Naive thymus-derived CD4-positive, alpha-beta T cell (primary cell): ENCODE measurements around the gene IZUMO1. TPM values are rescaled to one million over a fixed set of nuclear protein-coding genes. Genes with fewer than 3 reads are reported as not detected.
"Not testable (repeated sequence)": the region's sequence is repeated elsewhere in the genome, so short reads cannot be mapped to it uniquely, and the experiment has no call there.

Source experiments
- ATAC-seq: fragments of 150-1000 bp; cut with Tn5 transposase; 2 replicates; pipeline ENCODE4 v1.10.0; 2021; ENCODE audit warnings: mild to moderate bottlenecking, moderate library complexity
- CTCF ChIA-PET: fragments of 350-600 bp; sonication (Branson Sonifier 250); formaldehyde crosslinking; loops from one replicate; lab custom pipeline; 2021; ENCODE audit warnings: antibody characterized with exemption; lab: Charles Lee
- POLR2A ChIA-PET: fragments of 350-600 bp; sonication (Branson Sonifier 250); formaldehyde crosslinking; loops from one replicate; lab custom pipeline; 2021; ENCODE audit warnings: antibody characterized with exemption, inconsistent platforms; lab: Charles Lee
- DNase-seq, 9 donors: peaks; one replicate each; pipeline versions ENCODE4 v3.0.0 to v3.0.0-alpha.2; 2020 to 2022; ENCODE audit warnings: mixed read lengths in 1 of 9
- H3K27ac ChIP-seq: one replicate; pipeline ENCODE4 v1.7.0; 2013; ENCODE audit warnings: mild to moderate bottlenecking, low read depth, low read length, moderate library complexity
- H3K27me3 ChIP-seq, 2 donors: one replicate each; pipeline ENCODE4 v1.7.0; 2013; ENCODE audit warnings: low read length in 2 of 2, mild to moderate bottlenecking in 2 of 2, moderate library complexity in 2 of 2; ENCODE audit not compliant: control insufficient read depth in 2 of 2, insufficient read depth in 2 of 2
- H3K36me3 ChIP-seq, 3 experiments: 1 replicate in 2 of 3; 2 replicates in 1 of 3; pipeline ENCODE4 v1.7.0; 2013; ENCODE audit warnings: low read length in 3 of 3, mild to moderate bottlenecking in 3 of 3, moderate library complexity in 1 of 3; ENCODE audit not compliant: insufficient read depth in 3 of 3, control insufficient read depth in 2 of 3
- H3K4me1 ChIP-seq, 2 donors: one replicate each; pipeline ENCODE4 v1.7.0; 2013; ENCODE audit warnings: low read length in 2 of 2, mild to moderate bottlenecking in 2 of 2, moderate library complexity in 1 of 2; ENCODE audit not compliant: control insufficient read depth in 2 of 2, insufficient read depth in 2 of 2
- H3K4me3 ChIP-seq: 2 replicates; pipeline ENCODE4 v1.7.0; 2013; ENCODE audit warnings: mild to moderate bottlenecking, low read length
- H3K9me3 ChIP-seq, 3 experiments: 1 replicate in 2 of 3; 2 replicates in 1 of 3; pipeline ENCODE4 v1.7.0; 2013; ENCODE audit warnings: low read length in 3 of 3; ENCODE audit not compliant: control insufficient read depth in 2 of 3
- H3K27ac Mint-ChIP-seq, 9 donors: one replicate each; pipeline ENCODE4 v1.8.0; 2020 to 2022; ENCODE audit warnings: mixed read lengths in 9 of 9, mild to moderate bottlenecking in 8 of 9, moderate library complexity in 5 of 9, inconsistent platforms in 2 of 9
- H3K27me3 Mint-ChIP-seq, 5 donors: one replicate each; pipeline ENCODE4 v1.8.0; 2021 to 2022; ENCODE audit warnings: mixed read lengths in 5 of 5, mild to moderate bottlenecking in 1 of 5
- H3K36me3 Mint-ChIP-seq, 5 donors: one replicate each; pipeline ENCODE4 v1.8.0; 2020 to 2022; ENCODE audit warnings: mixed read lengths in 5 of 5, mild to moderate bottlenecking in 3 of 5, inconsistent platforms in 1 of 5
- H3K4me1 Mint-ChIP-seq, 7 donors: one replicate each; pipeline ENCODE4 v1.8.0; 2020 to 2022; ENCODE audit warnings: mixed read lengths in 7 of 7, mild to moderate bottlenecking in 3 of 7, inconsistent platforms in 1 of 7
- H3K4me3 Mint-ChIP-seq, 10 donors: one replicate each; pipeline ENCODE4 v1.8.0; 2020 to 2022; ENCODE audit warnings: mild to moderate bottlenecking in 10 of 10, mixed read lengths in 10 of 10, moderate library complexity in 6 of 10, inconsistent platforms in 2 of 10
- H3K9me3 Mint-ChIP-seq, 11 donors: one replicate each; pipeline ENCODE4 v1.8.0; 2020 to 2022; ENCODE audit warnings: mixed read lengths in 11 of 11, mild to moderate bottlenecking in 4 of 11, inconsistent platforms in 1 of 11, moderate library complexity in 1 of 11
- intact Hi-C, 2 donors: fragments of 100-400 bp; cut with micrococcal nuclease; formaldehyde crosslinking; loops; one replicate each; pipeline ENCODE4 v1.15.1; 2023
- polyA plus RNA-seq, 2 donors: library from polyadenylated mRNA; unstranded; fragments of 300-500 nt; fragmentation: Illumina TruSeq; gene quantifications; one replicate each; pipeline ENCODE4 v1.2.3, GENCODE V29; 2021
- total RNA-seq, 6 experiments: library from RNA in 5 of 6; stranded (reverse) in 5 of 6; gene quantifications; 1 replicate in 5 of 6; 2 replicates in 1 of 6; pipeline ENCODE4 v1.2.3 and lab custom pipeline; 2021 to 2026

Gene IZUMO1
- total and polyA plus RNA-seq, 7 experiments from 2014 or later = not detected

- POLR2A ChIA-PET, H3K36me3 Mint-ChIP-seq, H3K27me3 ChIP-seq, H3K4me3 ChIP-seq, H3K27ac Mint-ChIP-seq, CTCF ChIA-PET, H3K9me3 Mint-ChIP-seq, H3K36me3 ChIP-seq, H3K9me3 ChIP-seq, H3K4me3 Mint-ChIP-seq, H3K27ac ChIP-seq, DNase-seq, ATAC-seq, H3K4me1 Mint-ChIP-seq, intact Hi-C loops, H3K4me1 ChIP-seq: not testable (repeated sequence)
- peaks cover 1 to 37% (median 13%) of the 10 kb centered on the region in 5 donors for H3K27me3 Mint-ChIP-seq
These were observed 19.1 kb upstream of the IZUMO1 start for GRCh38 chr19:48765816-48766215.

DNA sequence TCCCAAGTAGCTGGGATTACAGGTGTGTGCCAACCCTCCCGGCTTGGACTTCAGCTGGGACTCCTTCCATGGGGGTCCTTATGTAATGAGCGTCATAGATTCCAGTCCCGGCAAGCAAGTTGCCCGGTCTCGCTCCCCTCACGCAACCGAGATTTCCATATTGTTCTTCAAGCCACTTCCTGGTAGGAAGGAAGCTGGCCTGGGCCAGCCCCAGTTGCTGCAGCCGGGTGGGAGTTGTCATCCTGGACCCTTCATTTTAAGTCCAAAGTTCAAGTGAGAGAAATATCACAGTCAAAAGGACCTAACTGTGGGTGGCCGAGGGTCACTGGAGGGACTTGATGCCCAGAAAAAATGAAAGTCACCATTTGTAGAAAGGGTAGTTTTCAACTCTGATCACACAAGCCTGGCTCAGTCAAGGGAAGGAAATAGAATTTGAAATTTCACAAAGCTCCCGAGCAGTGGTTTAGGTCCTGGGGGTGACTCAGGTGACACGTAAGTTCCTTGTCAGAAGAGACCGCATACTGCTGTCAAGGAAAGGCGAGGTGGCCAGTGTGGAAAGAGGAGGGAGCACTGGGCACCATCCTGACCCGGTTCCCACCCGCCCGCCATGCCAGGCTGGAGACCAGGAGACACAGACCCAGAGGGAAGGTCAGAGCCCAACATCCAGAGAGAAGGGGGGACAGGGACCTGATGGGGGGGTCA is 13.9 kb upstream of the IZUMO1 start:
- ATAC-seq (no peak), DNase-seq (no peak)
- no peaks in the 10 kb centered on the region for H3K4me1 ChIP-seq
- peaks cover 0 to 25% (median 7%) of the 10 kb centered on the region in 5 donors for H3K27me3 Mint-ChIP-seq
- H3K4me3 ChIP-seq = no peak overlapping the region
- no peaks in the 10 kb centered on the region for H3K27me3 ChIP-seq
- H3K27ac Mint-ChIP-seq = peak overlapping the region in 2 of 9 donors; percentile 13 to 76
- POLR2A ChIA-PET = interaction anchor here (0.6 kb wide), 1 partner anchor 169 kb away, joined by 3 read pairs; no protein-coding TSS in a partner anchor
- CTCF ChIA-PET = interaction anchor here (0.7 kb wide), 1 partner anchor 27 kb away, joined by 3 read pairs; no protein-coding TSS in a partner anchor
- peak overlapping the region in 1 of 10 donors; percentile 30 for H3K4me3 Mint-ChIP-seq
- H3K9me3 ChIP-seq = no peaks in the 10 kb centered on the region
- H3K4me1 Mint-ChIP-seq = peaks cover 0 to 8% (median 4%) of the 10 kb centered on the region in 7 donors
- H3K36me3 Mint-ChIP-seq = no peaks in the 10 kb centered on the region
- no peak overlapping the region for H3K27ac ChIP-seq
- intact Hi-C loops = no loop called here
- H3K36me3 ChIP-seq = no peaks in the 10 kb centered on the region
- no peaks in the 10 kb centered on the region for H3K9me3 Mint-ChIP-seq

DNA sequence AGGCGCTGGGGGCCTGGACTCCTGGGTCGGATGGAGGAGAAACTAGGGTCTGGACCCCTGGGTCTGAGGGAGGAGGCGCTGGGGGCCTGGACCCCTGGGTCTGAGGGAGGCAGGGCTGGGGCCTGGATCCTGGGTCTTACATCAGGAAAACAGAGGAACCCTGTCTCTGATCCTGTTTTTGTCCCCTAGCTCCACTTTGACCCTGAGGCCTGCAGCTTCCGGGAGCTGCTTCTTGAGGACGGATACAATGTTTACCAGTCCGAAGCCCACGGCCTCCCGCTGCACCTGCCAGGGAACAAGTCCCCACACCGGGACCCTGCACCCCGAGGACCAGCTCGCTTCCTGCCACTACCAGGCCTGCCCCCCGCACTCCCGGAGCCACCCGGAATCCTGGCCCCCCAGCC is 11.0 kb upstream of the IZUMO1 start:
- Mint-ChIP-seq H3K36me3 (no peaks in the 10 kb centered on the region), H3K9me3 (no peaks in the 10 kb centered on the region), H3K4me1 (peaks cover 3 to 17% (median 11%) of the 10 kb centered on the region in 7 donors), H3K27me3 (peaks cover 7 to 39% (median 19%) of the 10 kb centered on the region in 5 donors), H3K4me3 (no peak overlapping the region), H3K27ac (no peak overlapping the region)
- ATAC-seq = no peak
- Histone ChIP-seq H3K36me3 (no peaks in the 10 kb centered on the region), H3K4me1 (peaks cover 5 to 8% of the 10 kb centered on the region in 2 donors), H3K4me3 (no peak overlapping the region), H3K27ac (no peak overlapping the region), H3K27me3 (no peaks in the 10 kb centered on the region), H3K9me3 (no peaks in the 10 kb centered on the region)
- ChIA-PET POLR2A (no interaction called here), CTCF (interaction anchor here (0.7 kb wide), 1 partner anchor 85 kb away, joined by 4 read pairs; no protein-coding TSS in a partner anchor)
- no peak for DNase-seq
- intact Hi-C loops = no loop called here

DNA sequence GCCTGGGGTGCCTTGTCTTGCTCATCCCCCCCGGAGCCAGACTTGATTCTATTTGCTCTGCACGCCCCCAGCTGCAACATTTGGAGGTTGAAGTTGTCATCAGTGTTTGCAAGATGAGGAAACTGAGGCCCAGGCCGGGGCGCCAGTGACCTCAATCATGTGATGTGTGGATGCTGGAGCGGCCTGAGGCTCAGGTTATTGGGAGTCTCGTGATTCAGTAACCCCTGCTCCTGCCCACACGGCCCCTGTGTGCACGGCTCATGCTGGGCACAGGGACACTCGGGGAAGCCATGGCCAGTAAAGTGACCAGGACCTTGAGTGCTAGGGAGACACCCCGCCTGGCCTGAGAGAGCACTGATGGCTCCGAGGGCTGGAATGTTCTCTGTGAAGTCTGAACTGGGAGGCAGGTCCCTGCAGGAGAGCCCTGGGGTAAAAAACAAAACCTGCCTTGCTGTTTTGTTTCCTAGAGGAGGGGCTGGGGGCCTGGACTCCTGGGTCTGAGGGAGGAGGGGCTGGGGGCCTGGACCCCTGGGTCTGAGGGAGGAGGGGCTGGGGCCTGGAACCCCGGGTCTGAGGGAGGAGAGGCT is 10.5 kb upstream of the IZUMO1 start:
- H3K27ac Mint-ChIP-seq = no peak overlapping the region
- ChIA-PET POLR2A (no interaction called here), CTCF (interaction anchor here (0.7 kb wide), 1 partner anchor 86 kb away, joined by 4 read pairs; no protein-coding TSS in a partner anchor)

GRCh38 chr19:48756686-48757085 is 10.0 kb upstream of the IZUMO1 start:
- peaks cover 6 to 21% (median 16%) of the 10 kb centered on the region in 7 donors for H3K4me1 Mint-ChIP-seq
- H3K36me3 Mint-ChIP-seq = no peaks in the 10 kb centered on the region
- intact Hi-C loops = no loop called here
- H3K27ac Mint-ChIP-seq = no peak overlapping the region
- POLR2A ChIA-PET = no interaction called here
- no peak overlapping the region for H3K27ac ChIP-seq
- H3K9me3 ChIP-seq = no peaks in the 10 kb centered on the region
- CTCF ChIA-PET = no interaction called here
- H3K27me3 ChIP-seq = no peaks in the 10 kb centered on the region
- H3K4me1 ChIP-seq = peaks cover 5 to 14% of the 10 kb centered on the region in 2 donors
- no peak overlapping the region for H3K4me3 ChIP-seq
- H3K27me3 Mint-ChIP-seq = peaks cover 7 to 38% (median 24%) of the 10 kb centered on the region in 5 donors
- no peaks in the 10 kb centered on the region for H3K9me3 Mint-ChIP-seq
- ATAC-seq (no peak), DNase-seq (no peak)
- H3K4me3 Mint-ChIP-seq = no peak overlapping the region
- H3K36me3 ChIP-seq = no peaks in the 10 kb centered on the region

More for the DNA sequence above, 10.5 kb upstream of the IZUMO1 start:
- DNase-seq = no peak
- Mint-ChIP-seq H3K36me3 (no peaks in the 10 kb centered on the region), H3K4me3 (no peak overlapping the region), H3K4me1 (peaks cover 4 to 18% (median 13%) of the 10 kb centered on the region in 7 donors), H3K9me3 (no peaks in the 10 kb centered on the region), H3K27me3 (peaks cover 7 to 36% (median 20%) of the 10 kb centered on the region in 5 donors)
- Histone ChIP-seq H3K4me1 (peaks cover 5 to 12% of the 10 kb centered on the region in 2 donors), H3K27me3 (no peaks in the 10 kb centered on the region), H3K9me3 (no peaks in the 10 kb centered on the region), H3K4me3 (no peak overlapping the region), H3K36me3 (no peaks in the 10 kb centered on the region), H3K27ac (no peak overlapping the region)
- no peak for ATAC-seq
- intact Hi-C loops = no loop called here

DNA sequence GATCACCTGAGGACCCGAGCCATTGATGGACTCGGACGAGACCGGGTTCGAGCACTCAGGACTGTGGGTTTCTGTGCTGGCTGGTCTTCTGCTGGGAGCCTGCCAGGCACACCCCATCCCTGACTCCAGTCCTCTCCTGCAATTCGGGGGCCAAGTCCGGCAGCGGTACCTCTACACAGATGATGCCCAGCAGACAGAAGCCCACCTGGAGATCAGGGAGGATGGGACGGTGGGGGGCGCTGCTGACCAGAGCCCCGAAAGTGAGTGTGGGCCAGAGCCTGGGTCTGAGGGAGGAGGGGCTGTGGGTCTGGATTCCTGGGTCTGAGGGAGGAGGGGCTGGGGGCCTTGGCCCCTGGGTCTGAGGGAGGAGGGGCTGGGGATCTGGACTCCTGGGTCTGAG is 9.5 kb upstream of the IZUMO1 start:
- Histone ChIP-seq H3K9me3 (no peaks in the 10 kb centered on the region), H3K27ac (no peak overlapping the region), H3K4me3 (no peak overlapping the region), H3K27me3 (no peaks in the 10 kb centered on the region), H3K36me3 (no peaks in the 10 kb centered on the region), H3K4me1 (peaks cover 5 to 14% of the 10 kb centered on the region in 2 donors)
- Mint-ChIP-seq H3K27ac (no peak overlapping the region), H3K9me3 (no peaks in the 10 kb centered on the region), H3K4me1 (peaks cover 6 to 24% (median 18%) of the 10 kb centered on the region in 7 donors), H3K27me3 (peaks cover 7 to 38% (median 27%) of the 10 kb centered on the region in 5 donors), H3K36me3 (no peaks in the 10 kb centered on the region), H3K4me3 (no peak overlapping the region)
- intact Hi-C loops = no loop called here
- no peak for ATAC-seq
- ChIA-PET POLR2A (interaction anchor here (0.9 kb wide), 1 partner anchor 13 kb away, joined by 4 read pairs; no protein-coding TSS in a partner anchor), CTCF (no interaction called here)
- no peak for DNase-seq
